Colonic mucosa (tissue), 4 donors: Measurements from ENCODE around the gene TSPAN13. TPM values are rescaled to one million over a fixed set of nuclear protein-coding genes. Genes with fewer than 3 reads are reported as not detected.
A peak's percentile ranks its signal among the peaks of the same experiment; 100 is the strongest.

ENCODE experiments used
- DNase-seq: peaks from one replicate; pipeline ENCODE4 v3.0.0-alpha.2; 2020
- H3K27ac ChIP-seq: fragments of 200-600 bp; one replicate; pipeline ENCODE4 v1.8.0; 2021
- H3K27me3 ChIP-seq: fragments of 200-600 bp; one replicate; pipeline ENCODE4 v1.8.0; 2021
- H3K36me3 ChIP-seq: fragments of 200-600 bp; one replicate; pipeline ENCODE4 v1.8.0; 2021
- H3K4me1 ChIP-seq: fragments of 200-600 bp; one replicate; pipeline ENCODE4 v1.8.0; 2021; ENCODE audit warnings: mild to moderate bottlenecking
- H3K4me3 ChIP-seq: fragments of 200-600 bp; one replicate; pipeline ENCODE4 v1.8.0; 2021
- H3K9ac ChIP-seq, 2 donors: one replicate each; pipeline ENCODE4 v1.7.0; 2013; ENCODE audit warnings: control low read depth in 2 of 2, low read depth in 2 of 2, low read length in 2 of 2
- H3K9me3 ChIP-seq: fragments of 200-600 bp; one replicate; pipeline ENCODE4 v1.8.0; 2021
- intact Hi-C: fragments of 100-400 bp; cut with DNase I; formaldehyde crosslinking; loops from one replicate; pipeline ENCODE4 v1.14.1; 2022
- total RNA-seq, 2 donors: library from RNA; stranded (reverse); fragmentation: NEBNext Ultra II Directional in 1 of 2; extraction: Animal tissue kit (Norgen Biotek cat#: 25700) in 1 of 2; gene quantifications; one replicate each; pipeline ENCODE4 v1.2.1, GENCODE V29; 2021
- TF ChIP-seq, protein P1 (sequence below): fragments of 200-600 bp; IDR thresholded peaks from one replicate; pipeline ENCODE4 v1.8.0; 2022; ENCODE audit warnings: antibody characterized with exemption, mild to moderate bottlenecking
- donor health status: healthy.
- donor health status: DM: no; HTN: no; CAD: no.
- donor health status: DM: no; HTN: no; CAD: no.

Gene TSPAN13
- total RNA-seq, 2 donors from 2014 or later = 151 to 156 TPM

DNA sequence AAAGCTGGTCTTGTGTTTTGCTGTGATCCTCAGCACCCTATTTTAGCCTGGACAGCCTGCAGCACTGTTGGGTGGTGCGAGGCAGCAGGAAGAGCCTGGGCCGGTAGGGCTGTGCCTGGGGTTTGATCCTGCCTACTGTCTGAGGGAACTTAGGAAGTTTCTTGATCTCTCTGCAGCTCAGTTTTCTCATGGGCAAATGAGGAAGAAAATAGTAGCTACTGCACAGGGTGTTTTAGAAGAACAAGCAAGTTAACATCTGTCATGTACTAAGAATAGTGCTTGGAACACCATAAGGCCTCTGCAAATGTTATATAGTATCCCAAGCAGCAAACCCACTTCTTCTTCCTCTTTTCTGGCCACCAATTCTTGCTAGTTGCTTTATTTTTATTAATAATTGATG is 63.3 kb downstream of the TSPAN13 start:
- Histone ChIP-seq H3K9ac (peak overlapping the region in 1 of 2 donors; percentile 29), H3K4me1 (peaks cover 6% of the 10 kb centered on the region), H3K36me3 (no peaks in the 10 kb centered on the region), H3K4me3 (no peak overlapping the region), H3K9me3 (no peaks in the 10 kb centered on the region), H3K27me3 (no peaks in the 10 kb centered on the region), H3K27ac (peak overlapping the region; percentile 64)
- TF ChIP-seq, protein P1, sequence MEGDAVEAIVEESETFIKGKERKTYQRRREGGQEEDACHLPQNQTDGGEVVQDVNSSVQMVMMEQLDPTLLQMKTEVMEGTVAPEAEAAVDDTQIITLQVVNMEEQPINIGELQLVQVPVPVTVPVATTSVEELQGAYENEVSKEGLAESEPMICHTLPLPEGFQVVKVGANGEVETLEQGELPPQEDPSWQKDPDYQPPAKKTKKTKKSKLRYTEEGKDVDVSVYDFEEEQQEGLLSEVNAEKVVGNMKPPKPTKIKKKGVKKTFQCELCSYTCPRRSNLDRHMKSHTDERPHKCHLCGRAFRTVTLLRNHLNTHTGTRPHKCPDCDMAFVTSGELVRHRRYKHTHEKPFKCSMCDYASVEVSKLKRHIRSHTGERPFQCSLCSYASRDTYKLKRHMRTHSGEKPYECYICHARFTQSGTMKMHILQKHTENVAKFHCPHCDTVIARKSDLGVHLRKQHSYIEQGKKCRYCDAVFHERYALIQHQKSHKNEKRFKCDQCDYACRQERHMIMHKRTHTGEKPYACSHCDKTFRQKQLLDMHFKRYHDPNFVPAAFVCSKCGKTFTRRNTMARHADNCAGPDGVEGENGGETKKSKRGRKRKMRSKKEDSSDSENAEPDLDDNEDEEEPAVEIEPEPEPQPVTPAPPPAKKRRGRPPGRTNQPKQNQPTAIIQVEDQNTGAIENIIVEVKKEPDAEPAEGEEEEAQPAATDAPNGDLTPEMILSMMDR = no peak
- intact Hi-C loops = no loop called here
- DNase-seq = no peak

DNA sequence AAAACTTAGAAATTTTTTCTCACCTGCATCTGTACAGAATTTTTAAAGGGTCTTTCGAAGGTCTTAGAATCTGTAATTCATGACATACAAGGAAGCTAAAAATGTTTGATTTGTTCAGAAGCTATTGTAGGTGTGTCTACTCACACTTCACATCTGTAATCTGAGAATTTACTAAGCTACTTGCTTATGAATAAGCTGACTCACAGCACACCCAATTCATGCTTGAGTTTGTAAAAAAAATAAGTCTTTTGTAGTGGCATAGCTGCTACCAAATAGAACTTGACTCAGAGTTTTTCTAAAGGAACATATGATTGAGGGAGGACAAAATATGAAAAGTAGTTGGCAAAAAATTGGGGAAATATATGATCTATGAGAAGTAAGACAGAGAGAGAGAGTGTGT is 64.0 kb downstream of the TSPAN13 start:
- H3K4me3 ChIP-seq = no peak overlapping the region
- H3K9ac ChIP-seq = peak overlapping the region in 1 of 2 donors; percentile 56
- H3K9me3 ChIP-seq = no peaks in the 10 kb centered on the region
- H3K4me1 ChIP-seq = peaks cover 11% of the 10 kb centered on the region
- TF ChIP-seq, protein P1 = no peak
- intact Hi-C loops = no loop called here
- DNase-seq = no peak
- H3K36me3 ChIP-seq = no peaks in the 10 kb centered on the region
- H3K27me3 ChIP-seq = no peaks in the 10 kb centered on the region
- H3K27ac ChIP-seq = peak overlapping the region; percentile 64

DNA sequence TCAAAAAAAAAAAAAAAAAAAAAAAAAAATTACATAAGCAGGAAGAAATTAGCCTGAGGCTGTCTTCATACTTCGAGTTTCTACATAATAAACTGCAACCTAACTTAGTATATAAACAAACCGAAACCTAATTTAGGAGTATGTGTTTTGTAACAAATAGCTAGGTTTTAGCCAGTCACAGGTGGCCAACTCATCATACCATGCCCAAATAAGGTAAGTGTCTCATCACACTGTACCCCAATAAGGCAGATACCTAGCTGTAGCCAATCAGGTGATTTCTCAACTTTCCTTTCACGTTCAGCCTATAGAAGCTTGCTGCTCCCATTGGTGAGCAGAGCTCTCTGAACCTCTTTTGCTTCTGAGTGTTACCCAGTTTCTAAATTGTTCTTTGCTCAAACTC is 65.2 kb downstream of the TSPAN13 start:
- H3K9ac ChIP-seq = no peak overlapping the region
- no peak for DNase-seq
- H3K27ac ChIP-seq = no peak overlapping the region
- no peaks in the 10 kb centered on the region for H3K9me3 ChIP-seq
- no peaks in the 10 kb centered on the region for H3K36me3 ChIP-seq
- H3K27me3 ChIP-seq = no peaks in the 10 kb centered on the region
- no peak overlapping the region for H3K4me3 ChIP-seq
- peaks cover 12% of the 10 kb centered on the region for H3K4me1 ChIP-seq
- intact Hi-C loops = no loop called here
- TF ChIP-seq, protein P1 = no peak

DNA sequence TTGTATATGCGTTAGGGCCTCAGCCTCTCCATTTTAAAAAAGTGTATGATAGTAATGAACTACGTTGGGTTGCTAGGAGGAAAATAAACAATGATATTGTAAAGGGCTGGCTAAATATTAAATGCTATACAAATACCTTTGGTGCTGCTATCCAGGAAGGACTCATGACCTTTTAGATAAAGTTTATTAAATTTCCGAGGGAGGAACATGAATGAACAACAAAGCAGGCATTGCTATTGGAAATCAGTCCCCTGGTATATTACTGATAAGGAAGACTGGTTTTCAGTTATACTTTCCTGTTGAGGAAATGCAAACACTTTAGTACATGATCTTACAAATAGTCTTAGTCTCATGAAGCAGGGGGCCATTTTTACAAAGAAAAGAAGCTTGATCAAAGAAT is 68.5 kb downstream of the TSPAN13 start:
- Histone ChIP-seq H3K4me3 (no peak overlapping the region), H3K27ac (peak overlapping the region; percentile 54), H3K27me3 (no peaks in the 10 kb centered on the region), H3K9ac (peak overlapping the region in 1 of 2 donors; percentile 9), H3K36me3 (no peaks in the 10 kb centered on the region), H3K4me1 (peaks cover 7% of the 10 kb centered on the region), H3K9me3 (no peaks in the 10 kb centered on the region)
- intact Hi-C loops = no loop called here
- TF ChIP-seq, protein P1 = no peak
- no peak for DNase-seq

DNA sequence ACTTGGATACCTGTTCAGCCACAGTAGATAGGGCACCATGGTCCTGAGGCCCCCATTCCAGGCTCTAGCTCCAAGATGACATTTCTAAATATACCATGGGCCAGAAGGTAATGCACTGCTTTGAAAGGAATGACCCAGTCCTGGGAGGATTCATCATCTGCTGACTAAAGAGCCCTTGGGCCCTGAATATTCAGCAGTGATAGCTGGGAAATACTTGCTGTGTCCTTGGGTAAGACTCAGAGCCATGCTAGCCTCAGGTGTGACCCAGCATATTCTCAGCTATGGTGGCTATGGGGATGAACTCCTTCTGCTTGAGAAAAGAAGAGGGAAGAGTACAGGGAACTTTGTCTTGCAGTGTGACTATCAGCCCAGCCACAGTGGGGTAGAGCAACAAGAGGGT is 72.5 kb downstream of the TSPAN13 start:
- DNase-seq = no peak
- peaks cover 6% of the 10 kb centered on the region for H3K4me1 ChIP-seq
- intact Hi-C loops = no loop called here
- no peak overlapping the region for H3K27ac ChIP-seq
- TF ChIP-seq, protein P1 = no peak
- no peak overlapping the region for H3K9ac ChIP-seq
- no peaks in the 10 kb centered on the region for H3K27me3 ChIP-seq
- no peak overlapping the region for H3K4me3 ChIP-seq
- H3K36me3 ChIP-seq = no peaks in the 10 kb centered on the region
- H3K9me3 ChIP-seq = no peaks in the 10 kb centered on the region

DNA sequence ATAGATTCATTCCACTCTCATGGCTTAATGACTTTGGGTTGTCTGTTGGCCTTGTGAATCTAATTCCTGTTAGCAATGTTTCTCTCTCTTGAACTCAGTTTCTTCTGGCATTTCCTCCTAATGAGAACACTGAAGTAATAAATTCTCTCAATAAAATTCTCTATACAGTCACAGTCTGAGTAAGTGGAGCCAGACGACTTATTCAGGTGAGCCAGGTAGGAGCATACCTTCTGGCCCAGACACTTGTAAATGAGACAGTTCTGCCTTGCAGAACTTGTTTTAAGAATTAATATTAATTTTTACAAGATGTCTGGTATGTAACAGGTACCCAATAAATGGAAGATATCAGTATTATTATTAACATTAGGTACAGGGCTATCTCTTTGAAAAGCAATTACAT is 79.8 kb downstream of the TSPAN13 start:
- no peak overlapping the region for H3K4me3 ChIP-seq
- H3K27ac ChIP-seq = no peak overlapping the region
- H3K27me3 ChIP-seq = no peaks in the 10 kb centered on the region
- no peaks in the 10 kb centered on the region for H3K36me3 ChIP-seq
- H3K4me1 ChIP-seq = no peaks in the 10 kb centered on the region
- intact Hi-C loops = no loop called here
- TF ChIP-seq, protein P1 = no peak
- no peaks in the 10 kb centered on the region for H3K9me3 ChIP-seq
- no peak overlapping the region for H3K9ac ChIP-seq
- no peak for DNase-seq
